HG03521 (cell line): Measurements from ENCODE around the gene VWF.
"Not testable (repeated sequence)": the region's sequence is repeated elsewhere in the genome, so short reads cannot be mapped to it uniquely, and the experiment has no call there.

ENCODE experiments used
- ATAC-seq: cut with Tn5 transposase; IDR thresholded peaks from one replicate; pipeline ENCODE4 v1.9.1; 2021; ENCODE audit warnings: mild to moderate bottlenecking, moderate library complexity; ENCODE audit not compliant: unreplicated experiment

VWF gene

DNA sequence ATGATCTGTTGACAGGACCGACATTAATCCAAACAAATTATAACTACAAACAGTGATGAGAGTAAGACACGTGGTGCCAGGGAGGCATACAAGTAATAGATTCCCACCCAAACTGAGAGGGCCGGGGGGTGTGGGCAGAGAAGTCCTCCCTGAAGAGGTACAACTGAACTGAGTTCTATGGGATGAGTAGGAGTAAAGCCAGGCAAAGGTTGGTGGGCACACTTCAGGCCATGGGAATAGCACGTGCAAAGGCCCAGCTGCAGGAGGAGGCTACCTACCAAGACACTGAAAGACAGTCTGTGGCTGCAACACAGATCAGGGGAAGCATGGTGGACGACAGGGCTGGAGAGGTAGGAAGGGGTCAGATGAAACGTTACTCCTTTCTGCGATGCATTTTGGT, 22.0 kb upstream of the VWF start:
- ATAC-seq: no peak

DNA sequence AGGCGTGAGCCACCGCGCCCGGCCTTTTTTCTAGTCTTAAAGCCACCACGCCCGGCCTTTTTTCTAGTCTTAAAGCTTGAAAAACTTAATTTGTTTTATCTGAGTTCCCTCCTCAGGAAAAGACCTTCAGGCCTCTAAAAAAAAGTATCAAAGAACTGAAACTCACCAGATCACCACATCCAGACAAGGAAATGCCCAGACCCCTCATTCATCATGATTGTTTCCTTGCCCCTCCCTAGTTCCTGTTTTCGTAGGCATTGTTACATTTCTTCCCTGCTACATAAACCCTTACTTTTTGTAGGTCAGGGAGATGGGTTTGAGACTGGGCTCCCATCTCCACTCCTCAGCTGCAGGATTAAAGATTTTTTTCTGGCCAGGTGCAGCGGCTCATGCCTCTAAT, 21.1 kb upstream of the VWF start:
- ATAC-seq: no peak

DNA sequence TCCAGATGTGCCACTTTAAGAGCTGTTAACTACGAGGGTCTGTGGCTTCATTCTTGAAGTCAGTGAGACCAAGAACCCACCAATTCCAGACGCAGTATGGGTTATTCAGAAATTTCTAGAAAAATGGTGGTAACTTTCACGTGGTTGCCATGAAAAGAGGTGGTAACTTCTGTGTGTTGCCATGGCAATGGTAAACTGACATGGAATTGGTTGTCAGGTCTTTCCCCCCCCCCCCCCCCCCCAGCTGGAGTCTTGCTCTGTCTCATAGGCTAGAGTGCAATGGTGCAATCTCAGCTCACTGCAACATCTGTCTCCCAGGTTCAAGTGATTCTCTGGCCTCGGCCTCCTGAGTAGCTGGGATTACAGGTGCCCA, 18.8 kb upstream of the VWF start:
- no peak for ATAC-seq

DNA sequence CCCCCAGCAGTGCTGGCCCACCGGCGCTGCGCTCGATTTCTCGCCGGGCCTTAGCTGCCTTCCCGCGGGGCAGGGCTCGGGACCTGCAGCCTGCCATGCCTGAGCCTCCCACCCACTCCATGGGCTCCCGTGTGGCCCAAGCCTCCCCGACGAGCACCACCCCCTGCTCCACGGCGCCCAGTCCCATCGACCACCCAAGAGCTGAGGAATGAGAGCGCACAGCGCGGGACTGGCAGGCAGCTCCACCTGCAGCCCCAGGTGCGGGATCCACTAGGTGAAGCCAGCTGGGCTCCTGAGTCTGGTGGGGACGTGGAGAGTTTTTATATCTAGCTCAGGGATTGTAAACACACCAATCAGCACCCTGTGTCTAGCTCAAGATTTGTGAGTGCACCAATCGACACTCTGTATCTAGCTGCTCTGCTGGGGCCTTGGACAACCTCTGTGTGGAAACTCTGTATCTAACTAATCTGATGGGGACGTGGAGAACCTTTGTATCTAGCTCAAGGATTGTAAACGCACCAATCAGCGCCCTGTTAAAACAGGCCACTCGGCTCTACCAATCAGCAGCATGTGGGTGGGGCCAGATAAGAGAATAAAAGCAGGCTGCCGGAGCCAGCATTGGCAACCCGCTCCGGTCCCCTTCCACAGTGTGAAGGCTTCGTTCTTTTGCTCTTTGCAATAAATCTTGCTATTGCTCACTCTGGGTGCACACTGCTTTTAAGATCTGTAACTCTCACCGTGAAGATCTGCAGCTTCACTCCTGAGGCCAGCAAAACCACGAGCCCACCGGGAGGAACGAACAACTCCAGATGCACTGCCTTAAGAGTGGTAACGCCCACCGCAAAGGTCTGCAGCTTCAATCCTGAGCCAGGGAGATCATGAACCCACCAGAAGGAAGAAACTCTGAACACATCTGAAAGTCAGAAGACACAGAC, 18.2 kb upstream of the VWF start:
- not testable (repeated sequence) for ATAC-seq

DNA sequence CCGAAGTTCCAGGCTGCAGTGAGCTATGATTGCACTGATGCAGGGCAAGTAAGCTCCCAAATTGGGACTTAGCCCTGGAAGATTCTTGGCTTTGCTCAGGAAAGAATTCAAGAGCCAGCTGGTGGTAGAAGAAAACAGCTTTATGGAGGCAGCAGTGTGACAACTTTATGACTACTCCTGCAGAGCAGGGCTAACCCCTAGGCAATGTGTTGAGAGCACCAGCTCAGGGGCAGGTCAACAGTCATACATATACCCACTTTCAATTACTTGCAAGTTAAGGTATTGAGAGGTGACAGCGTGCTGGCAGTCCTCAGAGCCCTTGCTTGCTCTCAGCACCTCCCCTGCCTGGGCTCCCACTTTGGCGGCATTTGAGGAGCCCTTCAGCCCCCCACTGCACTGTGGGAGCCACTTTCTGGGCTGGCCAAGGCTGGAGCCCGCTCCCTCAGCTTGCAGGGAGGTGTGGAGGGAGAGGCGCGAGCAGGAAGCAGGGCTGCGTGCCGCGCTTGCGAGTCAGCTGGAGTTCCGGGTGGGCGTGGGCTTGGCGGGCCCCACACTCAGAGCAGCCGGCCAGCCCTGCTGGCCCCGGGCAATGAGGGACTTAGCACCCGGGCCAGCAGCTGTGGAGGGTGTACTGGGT, 17.4 kb upstream of the VWF start:
- not testable (repeated sequence) for ATAC-seq

DNA sequence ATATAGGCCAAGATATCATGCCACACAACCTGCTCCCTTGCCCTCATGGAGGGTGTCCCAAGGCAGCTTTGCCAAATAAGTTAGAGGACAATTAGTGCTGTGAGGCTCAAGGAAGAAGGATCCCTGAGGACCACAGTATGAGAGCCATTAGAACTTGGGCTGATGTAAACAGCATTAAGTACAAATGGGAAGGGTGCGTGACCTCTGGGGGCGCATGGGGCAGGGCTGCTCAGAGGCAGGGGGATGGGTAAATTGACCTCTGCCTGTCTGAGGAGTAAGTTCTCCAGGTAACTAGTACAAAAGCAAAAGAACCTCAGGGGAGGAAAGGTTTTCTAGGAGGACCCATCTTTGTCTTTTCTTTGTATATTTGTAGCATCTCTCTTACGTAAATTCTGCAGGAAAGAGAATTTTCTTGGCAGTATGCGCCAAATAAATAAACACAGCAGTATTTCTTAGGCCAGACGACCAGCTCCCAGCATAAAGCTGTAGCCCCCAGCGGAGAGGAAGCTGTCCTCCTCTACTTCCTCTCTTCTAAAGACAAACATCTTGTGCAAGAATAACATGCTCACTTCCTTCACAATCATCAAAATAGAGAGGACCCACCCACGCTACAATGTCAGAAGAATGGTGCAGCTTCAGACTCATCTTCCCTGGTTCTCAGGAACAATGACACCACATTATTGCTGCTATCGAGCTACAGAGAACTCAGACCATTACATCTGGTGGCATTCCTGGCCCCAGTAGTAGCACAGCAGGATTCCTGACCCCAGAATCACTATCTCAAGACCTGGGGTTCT, 16.4 kb upstream of the VWF start:
- no peak for ATAC-seq

DNA sequence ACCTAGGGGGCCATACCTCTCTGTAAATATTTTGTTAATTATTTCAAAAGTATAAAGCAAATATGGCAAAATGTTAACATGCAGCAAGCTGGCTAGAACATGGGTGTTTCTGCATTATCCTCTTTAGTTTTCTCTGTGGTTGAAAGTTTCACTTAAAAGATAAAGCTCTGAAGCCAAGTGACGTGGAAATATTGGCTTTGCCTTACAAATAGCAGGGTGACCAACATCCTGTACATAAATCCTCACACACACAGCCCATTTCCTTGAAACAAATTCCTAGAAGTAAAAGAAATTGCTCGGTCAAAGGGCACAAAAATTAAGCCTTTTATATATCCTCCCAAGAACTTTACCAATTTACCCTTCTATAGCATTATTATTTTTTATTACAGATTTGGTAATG, 10.6 kb upstream of the VWF start:
- ATAC-seq: no peak

DNA sequence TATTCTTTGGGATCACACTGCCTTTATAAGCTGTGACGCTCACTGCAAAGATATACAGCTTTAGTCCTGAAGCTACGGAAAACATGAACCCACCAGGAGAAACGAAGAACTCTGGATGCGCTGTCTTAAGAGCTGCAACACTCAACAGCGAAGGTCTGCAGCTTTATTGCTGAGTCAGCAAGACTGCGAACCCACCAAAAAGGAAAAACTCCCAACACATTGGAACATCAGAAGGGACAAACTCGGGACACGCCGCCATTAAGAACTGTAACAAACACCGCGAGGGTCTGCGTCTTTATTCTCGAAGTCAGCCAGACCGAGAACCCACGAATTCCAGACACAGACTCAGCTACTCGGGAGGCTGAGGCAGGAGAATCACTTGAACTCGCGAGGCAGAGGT, 9.2 kb upstream of the VWF start:
- no peak for ATAC-seq

DNA sequence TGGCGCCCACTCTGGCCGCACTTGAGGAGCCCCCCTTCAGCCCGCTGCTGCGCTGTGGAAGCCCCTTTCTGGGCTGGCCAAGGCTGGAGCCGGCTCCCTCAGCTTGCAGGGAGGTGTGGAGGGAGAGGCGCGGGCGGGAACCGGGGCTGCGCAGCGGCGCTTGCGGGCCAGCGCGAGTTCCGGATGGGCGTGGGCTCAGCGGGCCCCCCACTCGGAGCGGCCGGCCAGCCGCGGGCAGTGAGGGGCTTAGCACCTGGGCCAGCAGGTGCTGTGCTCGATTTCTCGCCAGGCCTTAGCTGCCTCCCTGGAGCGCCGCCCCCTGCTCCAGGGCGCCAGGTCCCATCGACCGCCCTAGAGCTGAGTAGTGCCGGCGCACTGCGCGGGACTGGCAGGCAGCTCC, 8.0 kb upstream of the VWF start:
- no peak for ATAC-seq

DNA sequence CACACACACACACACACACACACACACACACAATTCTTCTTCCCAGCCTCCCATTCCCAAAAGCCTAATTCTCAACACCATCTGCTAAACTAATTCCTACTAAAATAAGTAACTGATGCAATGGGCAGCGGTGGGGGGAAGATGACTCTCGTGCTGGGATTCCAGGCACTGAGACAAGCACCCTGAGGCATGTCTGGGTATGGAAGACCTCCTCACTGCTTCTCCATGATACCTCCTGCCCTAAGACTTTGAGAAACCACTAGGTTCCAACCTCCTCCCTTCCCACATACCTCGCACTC, 789 bp upstream of the VWF start:
- no peak for ATAC-seq

DNA sequence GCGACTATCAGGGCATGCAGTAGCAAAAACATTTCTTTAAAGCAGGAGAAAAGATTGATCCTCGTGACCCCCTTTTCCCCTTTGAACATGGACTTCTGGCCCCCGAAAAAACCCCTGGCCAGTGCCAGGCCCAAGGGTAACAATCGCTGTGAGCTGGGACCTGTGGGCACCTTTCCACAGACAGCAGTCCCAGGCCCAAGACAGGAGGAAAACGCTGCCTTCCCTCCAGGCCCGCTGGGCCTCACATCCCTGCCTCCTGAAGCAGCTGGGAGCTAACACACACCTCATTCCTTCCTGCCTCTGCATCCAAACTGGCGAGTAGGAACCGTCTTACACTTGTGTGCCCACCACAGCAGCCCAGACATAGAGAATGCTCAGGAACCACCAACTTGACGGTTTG, 1.2 kb downstream of the VWF start:
- no peak for ATAC-seq

DNA sequence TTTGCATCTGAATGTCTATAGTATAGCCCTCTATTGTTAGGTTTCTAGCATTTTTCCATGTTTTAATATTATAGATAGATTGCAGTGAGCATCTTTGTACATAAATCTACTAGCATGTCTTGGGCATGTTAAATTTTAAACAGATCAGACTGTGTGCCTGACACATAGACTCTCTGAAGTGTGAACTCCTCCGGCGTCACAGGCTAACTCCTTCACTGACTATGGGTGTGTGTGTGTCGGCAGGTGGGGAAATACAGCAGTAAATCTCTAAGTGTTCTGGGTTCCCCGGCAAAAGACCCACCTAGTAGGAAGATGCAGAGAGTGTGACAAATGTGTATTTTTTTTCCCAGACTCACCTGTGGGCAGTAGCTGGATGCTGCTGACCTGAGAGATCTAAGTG, 2.3 kb downstream of the VWF start:
- ATAC-seq: no peak

DNA sequence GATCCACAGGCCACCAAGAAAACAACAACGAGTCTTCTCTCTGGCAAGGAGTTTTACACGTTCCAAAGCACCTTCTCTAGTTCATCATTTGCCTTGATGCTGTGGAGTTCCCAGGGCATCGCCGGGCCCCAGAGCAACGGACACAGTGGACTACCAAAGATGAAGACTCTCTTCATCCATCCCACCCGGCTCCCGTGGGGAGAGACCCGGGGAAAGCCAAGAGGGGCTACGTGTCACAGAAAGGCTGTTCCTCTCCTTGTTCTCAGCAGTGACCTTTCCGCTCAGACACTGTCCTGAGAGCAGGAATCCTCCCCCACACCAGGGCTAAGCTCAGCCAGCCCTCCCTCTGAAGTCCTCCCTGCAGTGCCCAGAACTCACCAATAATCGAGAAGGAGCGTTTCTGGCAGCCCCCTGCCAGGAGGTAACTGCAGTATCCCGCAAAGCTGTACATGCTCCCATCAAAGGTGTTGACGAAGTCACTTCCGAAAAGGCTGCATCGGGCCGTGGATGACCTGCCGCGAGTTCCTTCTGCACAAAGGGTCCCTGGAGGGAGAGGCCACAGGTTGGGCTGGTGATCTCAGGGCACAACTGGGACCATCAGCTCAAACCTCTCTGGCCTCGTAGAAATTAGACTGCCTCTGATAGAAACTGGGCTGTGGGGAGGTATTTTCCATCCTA, 3.5 kb downstream of the VWF start:
- ATAC-seq: no peak

DNA sequence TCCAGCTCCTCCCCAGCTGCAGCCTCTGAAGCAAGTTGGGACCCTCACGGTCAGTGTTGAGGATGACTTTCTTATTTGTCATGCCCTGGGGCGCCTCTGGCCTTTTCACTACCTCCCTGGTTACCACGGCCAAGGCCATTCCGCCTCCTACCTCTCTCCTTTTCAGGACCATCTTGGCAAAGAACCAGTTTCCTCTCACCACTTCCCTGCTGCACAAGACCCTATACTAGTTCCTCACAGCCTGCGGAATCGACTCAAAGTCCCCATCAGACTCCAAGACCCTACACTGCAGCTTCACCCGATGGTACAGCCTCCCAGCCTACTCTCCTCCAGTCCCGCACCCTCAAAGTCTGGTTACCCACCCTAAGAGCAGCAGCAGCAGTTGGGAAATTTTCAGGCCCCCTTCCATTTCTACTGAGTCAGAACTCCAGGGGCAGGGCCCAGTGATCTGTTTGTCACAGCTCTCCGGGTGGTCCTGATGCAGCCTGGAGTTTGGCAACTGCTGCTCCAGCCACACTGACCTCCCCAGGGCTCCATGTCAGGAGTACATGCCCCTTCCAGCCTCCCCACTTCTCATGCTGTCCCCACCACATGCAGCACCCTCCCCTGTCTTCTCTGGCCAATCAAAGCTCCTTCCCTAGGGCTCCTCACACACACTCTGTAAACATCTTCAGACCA, 5.4 kb downstream of the VWF start:
- no peak for ATAC-seq

DNA sequence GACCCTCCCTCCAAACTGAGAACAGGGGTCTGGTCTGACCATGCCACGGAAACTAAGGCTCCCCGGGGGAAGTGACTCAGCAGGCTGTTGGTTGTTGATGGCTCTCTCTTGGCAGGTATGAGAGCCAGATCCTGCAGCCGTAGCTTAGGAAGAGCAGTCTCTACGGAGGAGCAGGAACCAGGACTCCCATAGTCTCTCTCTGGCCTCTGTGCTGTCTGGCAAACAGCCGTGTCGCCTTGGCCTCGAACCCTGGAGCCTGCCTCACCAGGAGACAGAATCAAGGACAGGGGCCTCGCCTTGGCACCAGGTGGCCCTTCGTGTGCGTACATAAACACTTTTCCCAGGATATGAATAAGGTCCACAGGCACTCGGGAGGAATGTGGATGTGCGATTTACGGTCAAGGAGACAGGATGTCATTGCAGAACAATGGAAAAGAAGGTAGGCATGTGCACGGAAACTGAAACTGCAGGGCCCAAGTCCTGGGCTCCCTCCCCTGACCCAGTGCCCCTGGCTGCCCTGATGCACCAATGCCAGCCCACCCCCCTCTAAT, 7.9 kb downstream of the VWF start:
- no peak for ATAC-seq

DNA sequence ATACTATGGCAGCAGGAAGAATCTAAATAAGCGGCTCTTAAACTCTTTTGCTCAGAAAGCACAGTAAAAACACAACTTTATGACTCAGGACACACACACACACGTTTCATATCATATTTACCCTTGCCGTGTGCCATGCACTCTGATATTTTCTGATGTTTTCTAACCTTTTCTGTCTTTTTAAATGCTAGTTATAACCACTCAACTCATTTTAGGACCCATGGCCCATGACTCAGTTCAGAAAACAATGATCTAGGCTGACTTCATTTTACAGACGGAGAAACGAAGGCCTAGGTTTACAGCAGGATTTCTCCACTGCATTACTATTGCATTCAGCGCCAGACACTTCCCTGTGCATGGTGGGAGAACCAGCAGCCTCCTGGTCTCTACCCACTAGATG, 9.1 kb downstream of the VWF start:
- no peak for ATAC-seq

DNA sequence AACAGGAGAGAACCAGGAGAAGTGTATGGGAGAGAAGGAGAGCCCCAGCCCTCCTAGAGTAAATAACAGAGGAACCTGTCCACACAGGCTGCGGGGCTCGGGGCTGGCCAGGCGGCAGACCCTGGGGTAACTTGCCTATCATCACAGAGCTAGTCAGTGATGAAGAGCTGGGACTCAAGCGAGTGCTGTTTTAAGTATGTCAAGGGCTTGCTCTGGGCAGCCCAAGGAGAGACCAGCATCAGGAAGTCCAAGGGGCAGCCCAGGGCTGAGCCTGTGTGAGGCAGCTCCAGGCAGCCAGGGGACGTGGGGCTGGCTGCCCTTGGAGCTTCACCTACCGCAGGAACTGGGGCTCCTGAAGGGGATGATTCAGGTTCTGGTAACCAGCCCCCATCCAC, 10.0 kb downstream of the VWF start:
- no peak for ATAC-seq

DNA sequence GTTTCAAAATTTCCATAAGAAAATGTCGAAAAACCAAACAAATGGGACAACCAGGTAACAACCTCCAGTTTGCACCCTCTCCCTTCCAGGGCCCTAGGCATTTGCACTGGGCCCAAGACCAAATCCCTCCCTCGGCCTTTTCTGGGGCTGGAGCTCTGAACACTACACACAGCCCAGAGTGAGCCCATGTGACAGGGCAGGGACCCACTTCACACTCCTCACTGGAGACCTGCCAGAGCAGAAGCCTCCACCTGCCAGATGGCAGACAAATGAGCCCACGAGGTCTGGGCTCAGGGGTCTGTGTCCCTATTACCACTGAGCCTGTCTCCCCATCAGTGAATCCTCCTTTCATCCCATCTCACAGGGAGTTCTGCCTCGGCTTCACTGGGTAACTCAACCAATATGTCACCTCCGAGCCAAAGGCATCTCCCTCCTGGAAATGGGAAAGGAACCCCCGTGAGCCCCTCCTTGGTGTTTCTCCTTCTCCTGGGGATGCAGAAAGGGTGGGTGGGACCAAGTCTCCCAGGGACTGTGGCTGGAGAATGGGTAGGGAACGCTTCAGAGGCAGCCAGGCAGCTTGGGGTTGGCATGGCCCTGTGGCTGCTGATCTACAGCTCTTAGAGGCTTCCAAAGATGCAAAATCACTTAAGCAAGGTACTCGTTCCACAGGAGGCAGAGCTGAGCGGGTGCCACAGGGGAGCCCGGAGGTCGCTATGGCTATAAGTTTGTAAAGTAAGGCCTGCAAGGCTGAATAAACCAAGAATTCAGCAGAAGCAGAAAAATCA, 10.6 kb downstream of the VWF start:
- no peak for ATAC-seq

DNA sequence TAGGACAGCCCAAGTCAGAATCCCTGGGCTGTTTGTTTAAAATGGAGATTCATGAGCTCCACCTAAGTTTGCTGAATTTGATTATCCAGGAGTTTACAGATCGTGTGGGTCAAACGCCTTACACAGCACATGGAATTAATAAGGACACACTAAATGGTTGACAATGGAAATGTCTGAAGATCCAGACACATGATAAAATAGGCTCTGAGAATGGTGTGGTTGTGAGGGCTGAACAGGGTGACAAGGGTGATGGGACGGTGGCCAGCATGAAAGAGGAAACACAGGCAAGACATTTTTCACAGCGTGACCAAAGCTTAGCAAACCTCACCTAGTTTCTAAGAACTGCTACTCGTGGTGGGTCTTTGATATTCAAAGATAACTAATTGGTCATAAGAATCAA, 12.5 kb downstream of the VWF start:
- ATAC-seq: no peak

DNA sequence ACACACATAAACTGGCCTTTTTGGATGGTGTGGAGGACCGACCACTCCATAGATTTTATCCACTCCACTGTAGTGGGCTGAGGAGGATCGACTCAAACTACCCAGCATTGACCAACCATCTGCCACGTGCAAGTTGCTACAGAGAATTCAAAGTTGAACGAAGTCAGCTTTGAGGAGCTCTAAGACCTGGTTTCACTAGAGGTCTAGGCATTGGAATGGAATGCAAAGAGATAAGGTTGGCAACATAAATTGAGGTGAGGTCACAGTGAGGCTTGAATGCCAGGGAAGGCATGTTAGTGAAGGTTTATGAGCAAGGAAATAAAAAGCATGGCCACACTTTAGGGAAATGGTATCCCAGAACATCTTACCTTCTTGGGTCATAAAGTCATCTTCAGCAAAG, 14.5 kb downstream of the VWF start:
- ATAC-seq: no peak
